Measurements from ENCODE around the gene EYA4. TPM values are rescaled to one million over a fixed set of nuclear protein-coding genes. Genes with fewer than 3 reads are reported as not detected.

Gene EYA4
- total RNA-seq, 4 donors from 2014 or later, result 1.4 to 3.1 (median 1.6) TPM

- Histone ChIP-seq H3K27me3 (no peaks in the 10 kb centered on the region), H3K4me3 (no peak overlapping the region), H3K36me3 (no peaks in the 10 kb centered on the region), H3K4me1 (no peaks in the 10 kb centered on the region), H3K27ac (no peak overlapping the region), H3K9me3 (no peaks in the 10 kb centered on the region)
- no peak for TF ChIP-seq EP300 (IDR thresholded peaks at IDR 0.05)
- TF ChIP-seq POLR2A (IDR thresholded peaks at IDR 0.05), result no peak
- TF ChIP-seq POLR2AphosphoS5 (IDR thresholded peaks at IDR 0.05), result no peak
- TF ChIP-seq CTCF (IDR thresholded peaks at IDR 0.05), result no peak
- 73 to 79% methylated on average over 7 of the region's 7 CpGs for WGBS, 2 donors (ENCODE audit: low coverage in 1 of 2)
- ATAC-seq, result no peak
These were observed 215.3 kb downstream of the EYA4 start for GRCh38 chr6:133456439-133456838.

- Histone ChIP-seq H3K4me3 (no peak overlapping the region), H3K9me3 (no peaks in the 10 kb centered on the region), H3K27ac (no peak overlapping the region), H3K27me3 (no peaks in the 10 kb centered on the region), H3K36me3 (no peaks in the 10 kb centered on the region), H3K4me1 (no peaks in the 10 kb centered on the region)
- no peak for ATAC-seq
- TF ChIP-seq POLR2AphosphoS5 (IDR thresholded peaks at IDR 0.05) (no peak), EP300 (IDR thresholded peaks at IDR 0.05) (no peak), CTCF (IDR thresholded peaks at IDR 0.05) (no peak), POLR2A (IDR thresholded peaks at IDR 0.05) (no peak)
- WGBS, 2 donors (ENCODE audit: low coverage in 1 of 2), result 78 to 88% methylated on average over 4 of the region's 4 CpGs
These were observed 215.8 kb downstream of the EYA4 start for GRCh38 chr6:133456944-133457343.

- H3K27me3 ChIP-seq, result no peaks in the 10 kb centered on the region
- ATAC-seq, result no peak
These were observed 218.9 kb downstream of the EYA4 start for GRCh38 chr6:133460101-133460500.

DNA sequence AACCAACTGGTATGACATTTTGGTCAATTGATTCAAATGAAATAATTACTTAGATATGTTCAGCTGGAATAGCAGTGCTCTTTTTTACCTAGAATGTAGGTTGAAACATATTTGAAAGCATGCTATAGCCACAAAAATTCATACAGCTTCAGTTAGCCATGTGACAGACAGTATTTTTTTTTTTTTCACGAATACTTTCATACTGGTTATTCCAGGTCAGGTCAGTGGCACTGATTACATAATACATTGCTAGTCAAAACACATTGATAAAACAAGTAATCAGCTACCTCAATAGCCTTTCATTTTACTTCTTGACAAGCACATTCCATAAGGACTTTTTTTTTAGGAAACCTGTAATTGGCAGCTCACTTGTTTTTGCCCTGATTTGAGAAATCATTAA is 222.6 kb downstream of the EYA4 start:
- H3K4me1 ChIP-seq, result no peaks in the 10 kb centered on the region
- no peaks in the 10 kb centered on the region for H3K36me3 ChIP-seq
- TF ChIP-seq CTCF (IDR thresholded peaks at IDR 0.05), result no peak
- TF ChIP-seq EP300 (IDR thresholded peaks at IDR 0.05), result no peak
- no peak for TF ChIP-seq POLR2A (IDR thresholded peaks at IDR 0.05)
- TF ChIP-seq POLR2AphosphoS5 (IDR thresholded peaks at IDR 0.05), result no peak
- no peak for ATAC-seq
- H3K27ac ChIP-seq, result no peak overlapping the region
- WGBS, 2 donors (ENCODE audit: low coverage in 1 of 2), result 26 to 55% methylated on average over 1 of the region's 1 CpG
- no peaks in the 10 kb centered on the region for H3K27me3 ChIP-seq
- no peaks in the 10 kb centered on the region for H3K9me3 ChIP-seq
- no peak overlapping the region for H3K4me3 ChIP-seq

More at GRCh38 chr6:133460101-133460500, 218.9 kb downstream of the EYA4 start:
- no peaks in the 10 kb centered on the region for H3K36me3 ChIP-seq
- TF ChIP-seq EP300 (IDR thresholded peaks at IDR 0.05) (no peak), POLR2AphosphoS5 (IDR thresholded peaks at IDR 0.05) (no peak), POLR2A (IDR thresholded peaks at IDR 0.05) (no peak), CTCF (IDR thresholded peaks at IDR 0.05) (no peak)
- no peak overlapping the region for H3K27ac ChIP-seq
- no peaks in the 10 kb centered on the region for H3K9me3 ChIP-seq
- WGBS, 2 donors (ENCODE audit: low coverage in 1 of 2), result 35 to 53% methylated on average over 2 of the region's 2 CpGs
- H3K4me3 ChIP-seq, result no peak overlapping the region
- no peaks in the 10 kb centered on the region for H3K4me1 ChIP-seq

- Histone ChIP-seq H3K27me3 (no peaks in the 10 kb centered on the region), H3K36me3 (no peaks in the 10 kb centered on the region), H3K27ac (no peak overlapping the region), H3K9me3 (no peaks in the 10 kb centered on the region), H3K4me1 (no peaks in the 10 kb centered on the region), H3K4me3 (no peak overlapping the region)
- 33 to 64% methylated on average over 1 to 4 of the region's 4 CpGs for WGBS, 2 donors (ENCODE audit: low coverage in 1 of 2)
- TF ChIP-seq POLR2AphosphoS5 (IDR thresholded peaks at IDR 0.05) (no peak), CTCF (IDR thresholded peaks at IDR 0.05) (no peak), EP300 (IDR thresholded peaks at IDR 0.05) (no peak), POLR2A (IDR thresholded peaks at IDR 0.05) (no peak)
- ATAC-seq, result no peak
These were observed 225.5 kb downstream of the EYA4 start for GRCh38 chr6:133466680-133467079.
